GM12872 (cell line): Measurements from ENCODE around the gene KLHDC9.
A peak's percentile ranks its signal among the peaks of the same experiment; 100 is the strongest.

Experiments used
- TF ChIP-seq, protein P1 (sequence below): IDR thresholded peaks from 3 replicates; pipeline ENCODE4 v1.5.1; 2011; ENCODE audit warnings: low read depth, mild to moderate bottlenecking, low read length, moderate library complexity; ENCODE audit not compliant: insufficient read depth

KLHDC9 gene

DNA sequence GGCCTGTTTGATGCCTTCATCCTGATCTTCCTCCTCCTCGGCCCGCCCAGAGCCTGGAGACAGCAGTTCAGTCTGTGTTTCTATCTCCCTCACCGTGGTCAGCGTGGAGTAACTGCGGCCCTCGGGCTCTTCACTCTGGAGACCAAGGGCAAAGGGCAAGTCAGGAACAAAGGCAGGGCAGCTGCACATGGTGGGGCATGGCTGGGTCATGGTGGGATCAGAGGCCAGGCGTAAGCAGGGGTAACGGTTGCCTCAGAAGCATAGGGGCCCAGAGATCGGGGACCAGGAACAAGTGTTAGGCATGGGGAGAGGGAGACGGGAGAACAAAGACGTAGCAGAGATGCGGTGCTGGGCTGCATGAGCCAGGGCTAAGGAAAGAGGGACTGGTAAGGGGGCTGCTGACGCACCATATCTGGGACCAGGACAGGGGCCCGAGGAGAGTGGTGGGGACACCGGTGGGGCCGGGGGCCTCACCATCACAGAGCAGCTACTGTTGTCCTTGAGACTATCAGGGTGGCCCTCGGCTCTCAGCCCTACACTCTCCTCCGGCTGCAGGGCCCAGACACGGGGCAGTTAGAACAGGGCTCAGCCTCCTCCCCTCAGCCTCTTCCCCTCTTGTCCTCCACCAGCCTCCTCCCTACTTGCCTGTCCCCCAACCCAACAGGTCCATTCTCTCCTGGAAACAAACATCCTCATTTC is 25.3 kb upstream of the KLHDC9 start:
- TF ChIP-seq, protein P1, sequence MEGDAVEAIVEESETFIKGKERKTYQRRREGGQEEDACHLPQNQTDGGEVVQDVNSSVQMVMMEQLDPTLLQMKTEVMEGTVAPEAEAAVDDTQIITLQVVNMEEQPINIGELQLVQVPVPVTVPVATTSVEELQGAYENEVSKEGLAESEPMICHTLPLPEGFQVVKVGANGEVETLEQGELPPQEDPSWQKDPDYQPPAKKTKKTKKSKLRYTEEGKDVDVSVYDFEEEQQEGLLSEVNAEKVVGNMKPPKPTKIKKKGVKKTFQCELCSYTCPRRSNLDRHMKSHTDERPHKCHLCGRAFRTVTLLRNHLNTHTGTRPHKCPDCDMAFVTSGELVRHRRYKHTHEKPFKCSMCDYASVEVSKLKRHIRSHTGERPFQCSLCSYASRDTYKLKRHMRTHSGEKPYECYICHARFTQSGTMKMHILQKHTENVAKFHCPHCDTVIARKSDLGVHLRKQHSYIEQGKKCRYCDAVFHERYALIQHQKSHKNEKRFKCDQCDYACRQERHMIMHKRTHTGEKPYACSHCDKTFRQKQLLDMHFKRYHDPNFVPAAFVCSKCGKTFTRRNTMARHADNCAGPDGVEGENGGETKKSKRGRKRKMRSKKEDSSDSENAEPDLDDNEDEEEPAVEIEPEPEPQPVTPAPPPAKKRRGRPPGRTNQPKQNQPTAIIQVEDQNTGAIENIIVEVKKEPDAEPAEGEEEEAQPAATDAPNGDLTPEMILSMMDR, result no peak

GRCh38 chr1:161073474-161074121 is 24.6 kb upstream of the KLHDC9 start:
- TF ChIP-seq, protein P1, result no peak

DNA sequence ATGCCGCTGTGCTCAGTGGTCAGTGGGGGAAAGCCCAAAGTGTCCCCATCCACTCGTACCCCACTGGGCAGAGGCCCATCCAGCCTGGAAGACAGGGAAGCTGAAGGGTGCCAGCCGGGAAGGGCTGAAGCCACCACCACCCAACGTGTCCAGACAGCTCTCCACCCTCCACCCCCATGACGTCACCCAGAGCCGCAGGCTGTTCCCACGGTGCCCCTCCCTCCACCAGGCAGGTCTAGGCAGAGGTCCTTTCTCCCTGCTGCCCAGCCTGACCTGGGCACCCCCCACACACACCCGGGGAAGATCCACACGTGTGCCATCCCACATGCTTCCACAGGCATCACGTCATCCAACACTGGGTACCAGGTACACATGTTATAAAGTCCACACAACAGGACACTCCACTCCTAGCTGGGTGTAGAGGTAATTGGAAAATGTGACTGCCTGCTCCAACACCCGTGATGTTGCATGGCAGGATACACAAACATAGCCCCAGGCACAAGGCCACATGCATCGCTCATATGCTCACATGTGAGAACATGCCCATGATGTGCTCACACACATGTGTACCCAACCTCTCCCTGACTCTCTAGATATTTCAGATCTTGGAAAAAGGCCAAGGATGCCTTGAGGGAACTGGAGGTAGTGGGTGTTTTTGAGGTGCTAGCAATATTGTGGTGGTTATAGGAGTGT is 23.3 kb upstream of the KLHDC9 start:
- TF ChIP-seq, protein P1, result no peak

- TF ChIP-seq, protein P1, result no peak
Measured at GRCh38 chr1:161076410-161076809, 21.8 kb upstream of the KLHDC9 start.

DNA sequence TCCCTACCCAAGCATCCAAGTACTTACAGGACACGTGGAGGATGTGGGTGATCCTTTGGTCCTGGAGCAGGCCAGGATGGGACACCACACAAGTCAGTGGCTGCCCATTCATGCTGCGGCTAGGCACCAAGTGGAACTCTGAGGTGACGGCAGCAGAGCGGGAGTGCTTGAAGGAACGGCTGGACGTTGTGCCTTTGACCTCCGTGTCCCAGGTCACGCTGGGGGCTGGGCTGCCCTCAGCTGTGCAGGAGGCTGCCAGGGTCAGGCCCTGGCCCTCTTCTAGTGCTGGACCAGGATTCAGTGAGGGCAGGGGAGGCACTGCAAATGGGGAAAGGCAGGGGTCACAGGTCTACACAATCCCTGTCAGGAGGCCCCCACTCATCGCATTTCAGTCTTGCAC is 20.7 kb upstream of the KLHDC9 start:
- TF ChIP-seq, protein P1, result no peak

GRCh38 chr1:161079436-161080110 is 18.6 kb upstream of the KLHDC9 start:
- TF ChIP-seq, protein P1, result 0 out of 3 replicates have a peak, but pooled peaks have one; percentile 11
